H1 (cell line): ENCODE results near the gene MPDU1.

Experiments used
- CBX8 ChIP-seq: fragments of 300-800, 300-1000 bp; sonication (generic); IDR thresholded peaks from 2 replicates; pipeline ENCODE4 v1.7.1; 2016; ENCODE audit warnings: low read depth, low read length, borderline replicate concordance
- CHD2 ChIP-seq: IDR thresholded peaks from 2 replicates; pipeline ENCODE4 v1.6.1; 2012; ENCODE audit warnings: low read length, improper control_type of control experiment
- EZH2 ChIP-seq: fragments of 200-600 bp; sonication (generic); IDR thresholded peaks from 2 replicates; pipeline ENCODE4 v1.7.1; 2012; ENCODE audit warnings: low read depth, mild to moderate bottlenecking, moderate library complexity, low read length, inconsistent platforms; ENCODE audit not compliant: severe bottlenecking
- MAFK ChIP-seq: IDR thresholded peaks from 2 replicates; pipeline ENCODE4 v1.6.1; 2012; ENCODE audit warnings: low read depth, mild to moderate bottlenecking, improper control_type of control experiment, low read length
- POLR2A ChIP-seq, 2 experiments: IDR thresholded peaks; 1 replicate in 1 of 2; 2 replicates in 1 of 2; pipeline ENCODE4 v1.6.1; 2011; ENCODE audit warnings: low read depth in 2 of 2, low read length in 2 of 2, mild to moderate bottlenecking in 2 of 2; ENCODE audit errors: control extremely low read depth in 1 of 2
- RAD21 ChIP-seq, 2 experiments: IDR thresholded peaks in 1 of 2; conservative IDR thresholded peaks in 1 of 2; 2 replicates each; pipeline ENCODE4 v1.6.1; 2011; ENCODE audit warnings: low read depth in 2 of 2, low read length in 2 of 2, improper control_type of control experiment in 1 of 2, inconsistent platforms in 1 of 2, mild to moderate bottlenecking in 1 of 2, moderate library complexity in 1 of 2
- SUZ12 ChIP-seq: fragments of 200-600 bp; sonication (generic); IDR thresholded peaks from 2 replicates; pipeline ENCODE4 v1.6.1; 2012; ENCODE audit warnings: mild to moderate bottlenecking, inconsistent platforms, low read length, moderate library complexity, mixed read lengths
- ZNF274 ChIP-seq: IDR thresholded peaks from 2 replicates; pipeline ENCODE4 v1.7.0; 2012; ENCODE audit warnings: low read length, borderline replicate concordance; ENCODE audit errors: extremely low read depth
- TF ChIP-seq, protein P1 (sequence below), 3 experiments: IDR thresholded peaks; 1 replicate in 2 of 3; 2 replicates in 1 of 3; pipeline versions ENCODE4 v1.5.1 to v1.6.1; 2011; ENCODE audit warnings: low read length in 3 of 3, mild to moderate bottlenecking in 3 of 3, inconsistent platforms in 2 of 3, low read depth in 1 of 3, moderate library complexity in 1 of 3; ENCODE audit not compliant: insufficient read depth in 1 of 3; ENCODE audit errors: control extremely low read depth in 1 of 3
- TF ChIP-seq, protein P2 (sequence below): IDR thresholded peaks from 2 replicates; pipeline ENCODE4 v1.6.1; 2012; ENCODE audit warnings: low read length, inconsistent platforms
- TF ChIP-seq, protein P3 (sequence below): IDR thresholded peaks from 2 replicates; pipeline ENCODE4 v1.6.1; 2012; ENCODE audit warnings: inconsistent platforms

DNA sequence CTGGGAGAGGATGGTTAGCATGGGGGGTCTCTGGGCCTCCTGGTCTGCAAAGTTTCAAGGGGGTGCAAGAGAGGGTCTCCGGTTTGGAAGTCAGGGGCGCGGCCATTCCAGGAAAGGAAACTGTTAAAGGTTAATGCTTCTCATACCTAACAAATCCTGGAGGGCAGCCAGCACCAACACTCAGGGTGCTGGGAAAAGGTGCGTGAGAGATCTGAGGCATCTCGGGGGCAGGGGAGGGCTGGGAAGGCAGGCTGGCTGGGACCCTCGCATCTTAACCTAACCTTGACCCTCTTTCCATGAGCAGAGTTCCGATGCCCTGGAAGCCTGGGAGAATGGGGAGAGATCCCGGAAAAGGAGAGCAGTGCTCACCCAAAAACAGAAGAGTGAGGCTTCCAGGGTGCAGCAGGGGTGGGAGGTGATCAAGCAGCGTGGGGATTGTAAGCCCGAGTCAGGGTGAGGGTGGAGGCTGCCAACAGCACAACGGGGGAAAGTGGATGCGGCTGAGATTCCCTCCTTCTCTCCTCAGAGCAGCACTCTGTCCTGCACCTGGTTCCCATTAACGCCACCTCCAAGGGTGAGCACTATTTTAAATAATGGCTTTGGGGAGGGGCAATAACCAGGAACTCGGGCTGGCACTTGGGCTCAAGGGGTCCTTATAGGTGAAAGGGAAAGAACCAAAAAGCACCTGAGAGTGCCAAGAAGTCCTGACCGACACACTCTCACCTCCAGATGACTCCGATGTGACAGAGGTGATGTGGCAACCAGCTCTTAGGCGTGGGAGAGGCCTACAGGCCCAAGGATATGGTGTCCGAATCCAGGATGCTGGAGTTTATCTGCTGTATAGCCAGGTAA, 24.1 kb upstream of the MPDU1 start:
- TF ChIP-seq CHD2 (no peak), EZH2 (no peak), MAFK (no peak), RAD21 (IDR thresholded peaks at IDR 0.05 in 1 of 2, conservative IDR thresholded peaks at IDR 0.05 in 1 of 2; ENCODE audit: low read depth in 2 of 2, low read length in 2 of 2) (no peak), CBX8 (no peak), ZNF274 (no peak), POLR2A (IDR thresholded peaks at IDR 0.05; ENCODE audit: control extremely low read depth in 1 of 2, low read depth in 2 of 2, low read length in 2 of 2) (no peak), SUZ12 (no peak)
- TF ChIP-seq, protein P1, sequence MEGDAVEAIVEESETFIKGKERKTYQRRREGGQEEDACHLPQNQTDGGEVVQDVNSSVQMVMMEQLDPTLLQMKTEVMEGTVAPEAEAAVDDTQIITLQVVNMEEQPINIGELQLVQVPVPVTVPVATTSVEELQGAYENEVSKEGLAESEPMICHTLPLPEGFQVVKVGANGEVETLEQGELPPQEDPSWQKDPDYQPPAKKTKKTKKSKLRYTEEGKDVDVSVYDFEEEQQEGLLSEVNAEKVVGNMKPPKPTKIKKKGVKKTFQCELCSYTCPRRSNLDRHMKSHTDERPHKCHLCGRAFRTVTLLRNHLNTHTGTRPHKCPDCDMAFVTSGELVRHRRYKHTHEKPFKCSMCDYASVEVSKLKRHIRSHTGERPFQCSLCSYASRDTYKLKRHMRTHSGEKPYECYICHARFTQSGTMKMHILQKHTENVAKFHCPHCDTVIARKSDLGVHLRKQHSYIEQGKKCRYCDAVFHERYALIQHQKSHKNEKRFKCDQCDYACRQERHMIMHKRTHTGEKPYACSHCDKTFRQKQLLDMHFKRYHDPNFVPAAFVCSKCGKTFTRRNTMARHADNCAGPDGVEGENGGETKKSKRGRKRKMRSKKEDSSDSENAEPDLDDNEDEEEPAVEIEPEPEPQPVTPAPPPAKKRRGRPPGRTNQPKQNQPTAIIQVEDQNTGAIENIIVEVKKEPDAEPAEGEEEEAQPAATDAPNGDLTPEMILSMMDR (IDR thresholded peaks at IDR 0.05; ENCODE audit: control extremely low read depth in 1 of 3, insufficient read depth in 1 of 3, low read depth in 1 of 3, low read length in 3 of 3), result no peak
- TF ChIP-seq, protein P2, sequence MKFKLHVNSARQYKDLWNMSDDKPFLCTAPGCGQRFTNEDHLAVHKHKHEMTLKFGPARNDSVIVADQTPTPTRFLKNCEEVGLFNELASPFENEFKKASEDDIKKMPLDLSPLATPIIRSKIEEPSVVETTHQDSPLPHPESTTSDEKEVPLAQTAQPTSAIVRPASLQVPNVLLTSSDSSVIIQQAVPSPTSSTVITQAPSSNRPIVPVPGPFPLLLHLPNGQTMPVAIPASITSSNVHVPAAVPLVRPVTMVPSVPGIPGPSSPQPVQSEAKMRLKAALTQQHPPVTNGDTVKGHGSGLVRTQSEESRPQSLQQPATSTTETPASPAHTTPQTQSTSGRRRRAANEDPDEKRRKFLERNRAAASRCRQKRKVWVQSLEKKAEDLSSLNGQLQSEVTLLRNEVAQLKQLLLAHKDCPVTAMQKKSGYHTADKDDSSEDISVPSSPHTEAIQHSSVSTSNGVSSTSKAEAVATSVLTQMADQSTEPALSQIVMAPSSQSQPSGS, result no peak
- TF ChIP-seq, protein P3, sequence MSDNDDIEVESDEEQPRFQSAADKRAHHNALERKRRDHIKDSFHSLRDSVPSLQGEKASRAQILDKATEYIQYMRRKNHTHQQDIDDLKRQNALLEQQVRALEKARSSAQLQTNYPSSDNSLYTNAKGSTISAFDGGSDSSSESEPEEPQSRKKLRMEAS, result no peak
